Heart left ventricle (tissue), 16 donors: Measurements from ENCODE around the gene TTLL9. TPM values are rescaled to one million over a fixed set of nuclear protein-coding genes. Genes with fewer than 3 reads are reported as not detected.

ENCODE experiments used
- ATAC-seq, 4 donors: fragments of 200-7000 bp; cut with Tn5 transposase; one replicate each; pipeline ENCODE4 v1.9.1; 2020 to 2022; ENCODE audit warnings: moderate library complexity in 4 of 4, mild to moderate bottlenecking in 3 of 4, moderate number of reproducible peaks in 1 of 4
- DNase-seq, 5 donors: peaks; one replicate each; pipeline ENCODE4 v3.0.0-alpha.2; 2020
- H3K27ac ChIP-seq, 12 donors: fragments of 200-600 bp; sonication (generic) in 4 of 12; one replicate each; pipeline versions ENCODE4 v1.5.0 to v1.8.0; 2016 to 2022; ENCODE audit warnings: mild to moderate bottlenecking in 2 of 12
- H3K27me3 ChIP-seq, 9 donors: fragments of 200-600 bp; sonication (generic) in 2 of 9; one replicate each; pipeline versions ENCODE4 v1.5.1 to v1.8.0; 2016 to 2022; ENCODE audit warnings: mild to moderate bottlenecking in 3 of 9
- H3K36me3 ChIP-seq, 9 donors: fragments of 200-600 bp; sonication (generic) in 2 of 9; one replicate each; pipeline versions ENCODE4 v1.5.0 to v1.8.0; 2018 to 2022; ENCODE audit warnings: mild to moderate bottlenecking in 2 of 9
- H3K4me1 ChIP-seq, 12 donors: fragments of 200-600 bp; sonication (generic) in 4 of 12; one replicate each; pipeline versions ENCODE4 v1.5.0 to v1.8.0; 2016 to 2022; ENCODE audit warnings: mild to moderate bottlenecking in 3 of 12
- H3K4me3 ChIP-seq, 12 donors: fragments of 200-600 bp; sonication (generic) in 4 of 12; one replicate each; pipeline versions ENCODE4 v1.5.0 to v1.8.0; 2017 to 2022; ENCODE audit warnings: mild to moderate bottlenecking in 9 of 12, moderate library complexity in 4 of 12
- H3K9me3 ChIP-seq, 12 donors: fragments of 200-600 bp; sonication (generic) in 4 of 12; one replicate each; pipeline versions ENCODE4 v1.5.0 to v1.8.0; 2016 to 2022; ENCODE audit warnings: mild to moderate bottlenecking in 1 of 12
- POLR2A ChIP-seq, 2 donors: fragments of 450-650 bp; IDR thresholded peaks; one replicate each; pipeline ENCODE4 v1.6.1; 2017; ENCODE audit warnings: antibody characterized with exemption in 2 of 2, mild to moderate bottlenecking in 2 of 2, moderate library complexity in 2 of 2
- WGBS, 4 donors: extraction: QIAGEN DNeasy Blood & Tissue Kit in 2 of 4; methylation state at CpG; one replicate each; pipeline versions ENCODE4 v1.1.5 to v1.1.7; 2013 to 2018; 5-methylcytosine and 5-hydroxymethylcytosine counted together
- intact Hi-C, 10 donors: fragments of 100-400 bp; cut with DNase I; formaldehyde crosslinking; loops; one replicate each; pipeline versions ENCODE4 v1.11.1 to v1.14.2; 2022
- polyA plus RNA-seq, 2 donors: library from polyadenylated mRNA; stranded (reverse); fragments of 200-250 nt; gene quantifications; one replicate each; pipeline ENCODE4 v1.2.3, GENCODE V29; 2013
- total RNA-seq, 9 donors: library from RNA; depleted of rRNA in 2 of 9; stranded (reverse); fragments of >200 nt in 2 of 9; fragmentation: NEBNext Ultra II Directional in 3 of 9; extraction: Animal tissue kit (Norgen Biotek cat#: 25700) in 3 of 9; gene quantifications; one replicate each; pipeline versions ENCODE4 v1.1.0 to v1.2.4, GENCODE V29; 2016 to 2023
- TF ChIP-seq, protein P1 (sequence below), 12 donors: fragments of 200-600 bp; sonication (generic) in 4 of 12; IDR thresholded peaks; one replicate each; pipeline versions ENCODE4 v1.5.0 to v1.8.0; 2018 to 2022; ENCODE audit warnings: antibody characterized with exemption in 12 of 12, mild to moderate bottlenecking in 5 of 12
- donor health status: ischemic (EF 13 %, LVEDD 7.1; RV severe dilation, severe dysfunction).
- donor health status: healthy with polysubstance abuse.
- donor health status: DM: no; HTN: yes; CAD: no.
- donor health status: DM: no; HTN: no; CAD: no.
- donor health status: ischemic (EF 25% LVEDD 6.9; RV normal size, moderate dysfunction).
- donor health status: ischemic (EF 25% LVEDD 5.7; RV mildly dilated, moderate dysfunction).
- donor health status: healthy.
- donor health status: DM: yes; HTN: yes; CAD: no.
- donor health status: ischemic (EF 35%, LVEDD 5.7; RV mildly dilated, moderate dysfunction).
- donor health status: nonischemic (EF 11% LVEDD 7.7; RV severe dilation, severe dysfunction).
- donor health status: DM: yes; HTN: yes; CAD: no.
- donor health status: PGD.
- donor health status: ischemic (EF 29% LVEDD 5.4; RV normal size, mild dysfunction).
- donor health status: nonischemic (EF 23%, LVEDD 6.1; RV moderate dilation, normal function).

Gene TTLL9
- total and polyA plus RNA-seq, 11 donors = not detected

DNA sequence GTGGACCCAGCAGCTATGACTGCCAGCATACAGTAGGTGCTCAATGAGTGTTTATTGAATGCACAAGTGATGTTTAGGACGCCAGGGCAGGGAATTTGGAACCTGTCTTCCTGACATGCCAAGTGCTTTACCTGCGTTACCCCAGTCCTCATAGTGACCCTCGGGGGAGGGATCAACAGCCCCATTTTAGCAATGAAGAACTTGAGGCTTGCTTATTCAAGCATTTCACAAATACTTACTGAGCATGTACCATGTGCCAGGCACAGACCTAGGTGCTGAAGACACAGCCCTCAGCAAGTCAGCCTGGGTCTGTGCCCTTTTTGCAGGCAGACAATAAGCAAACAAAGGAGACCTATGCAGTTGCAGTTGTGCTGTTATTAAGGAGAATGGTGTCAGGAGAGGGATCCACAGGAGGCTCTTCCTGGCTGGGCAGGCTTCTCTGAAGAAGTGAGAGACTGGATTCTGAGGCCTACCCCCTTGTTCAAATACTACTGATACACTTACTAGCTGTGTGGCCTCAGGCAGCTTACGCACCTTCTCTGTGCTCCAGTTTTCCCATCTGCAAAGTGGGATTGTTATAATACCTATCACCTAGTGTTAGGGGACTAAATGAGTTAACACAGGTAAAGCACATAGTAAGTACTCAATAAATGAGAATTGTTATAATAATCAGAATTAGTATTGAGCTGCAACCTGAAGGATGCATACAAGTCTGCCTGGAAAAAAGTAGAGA is 39.8 kb downstream of the TTLL9 start:
- intact Hi-C loops = no loop called here
- no peak for DNase-seq

DNA sequence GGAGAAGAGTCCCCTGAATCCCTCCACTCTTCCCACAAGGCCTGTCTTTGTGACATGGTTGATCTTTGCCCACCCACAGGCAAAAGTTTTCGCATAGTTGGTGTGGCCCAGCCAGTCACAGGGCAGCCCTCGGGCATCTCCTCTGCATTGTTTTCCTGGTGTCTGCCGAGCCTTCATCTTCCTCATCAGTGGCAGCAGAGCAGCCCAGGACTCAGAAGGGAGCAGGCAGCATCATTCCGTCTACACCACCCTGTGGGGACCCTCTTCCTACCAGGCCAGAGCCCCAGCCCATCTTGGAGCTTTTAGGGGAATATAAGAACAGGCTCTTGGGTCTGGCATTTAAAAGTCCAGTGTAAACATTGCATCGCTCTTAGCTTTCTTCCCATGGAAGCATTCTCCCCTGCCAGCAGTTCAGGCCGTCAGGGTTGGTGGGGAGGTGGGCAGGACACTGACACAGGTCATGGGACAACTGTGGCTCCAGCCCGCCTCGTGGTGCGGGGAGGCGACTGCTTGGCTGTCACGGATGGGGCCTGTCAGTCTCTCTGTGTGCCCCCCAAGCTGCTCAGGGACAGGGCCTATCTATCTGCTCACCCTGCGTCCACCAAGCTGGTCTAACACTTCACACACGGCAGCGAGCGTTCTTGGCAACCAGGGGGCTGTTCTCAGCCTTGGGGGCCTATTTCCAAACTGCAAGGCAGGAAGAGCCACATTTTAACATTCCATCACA is 43.2 kb downstream of the TTLL9 start:
- no peaks in the 10 kb centered on the region for H3K9me3 ChIP-seq
- H3K36me3 ChIP-seq = no peaks in the 10 kb centered on the region
- no peaks in the 10 kb centered on the region for H3K4me1 ChIP-seq
- H3K27me3 ChIP-seq = no peaks in the 10 kb centered on the region
- DNase-seq = no peak
- H3K4me3 ChIP-seq = no peak overlapping the region
- TF ChIP-seq POLR2A (IDR thresholded peaks at IDR 0.05) = no peak
- TF ChIP-seq, protein P1, sequence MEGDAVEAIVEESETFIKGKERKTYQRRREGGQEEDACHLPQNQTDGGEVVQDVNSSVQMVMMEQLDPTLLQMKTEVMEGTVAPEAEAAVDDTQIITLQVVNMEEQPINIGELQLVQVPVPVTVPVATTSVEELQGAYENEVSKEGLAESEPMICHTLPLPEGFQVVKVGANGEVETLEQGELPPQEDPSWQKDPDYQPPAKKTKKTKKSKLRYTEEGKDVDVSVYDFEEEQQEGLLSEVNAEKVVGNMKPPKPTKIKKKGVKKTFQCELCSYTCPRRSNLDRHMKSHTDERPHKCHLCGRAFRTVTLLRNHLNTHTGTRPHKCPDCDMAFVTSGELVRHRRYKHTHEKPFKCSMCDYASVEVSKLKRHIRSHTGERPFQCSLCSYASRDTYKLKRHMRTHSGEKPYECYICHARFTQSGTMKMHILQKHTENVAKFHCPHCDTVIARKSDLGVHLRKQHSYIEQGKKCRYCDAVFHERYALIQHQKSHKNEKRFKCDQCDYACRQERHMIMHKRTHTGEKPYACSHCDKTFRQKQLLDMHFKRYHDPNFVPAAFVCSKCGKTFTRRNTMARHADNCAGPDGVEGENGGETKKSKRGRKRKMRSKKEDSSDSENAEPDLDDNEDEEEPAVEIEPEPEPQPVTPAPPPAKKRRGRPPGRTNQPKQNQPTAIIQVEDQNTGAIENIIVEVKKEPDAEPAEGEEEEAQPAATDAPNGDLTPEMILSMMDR (IDR thresholded peaks at IDR 0.05) = no peak
- no peak for ATAC-seq
- intact Hi-C loops = no loop called here
- no peak overlapping the region for H3K27ac ChIP-seq
- WGBS, 4 donors = 80 to 87% (median 82%) methylated on average over 13 to 15 of the region's 15 CpGs

More for the DNA sequence above, 39.8 kb downstream of the TTLL9 start:
- Histone ChIP-seq H3K36me3 (no peaks in the 10 kb centered on the region), H3K4me1 (no peaks in the 10 kb centered on the region), H3K27me3 (no peaks in the 10 kb centered on the region), H3K27ac (no peak overlapping the region), H3K4me3 (no peak overlapping the region), H3K9me3 (no peaks in the 10 kb centered on the region)
- no peak for ATAC-seq
- 72 to 87% (median 81%) methylated on average over 4 of the region's 4 CpGs for WGBS, 4 donors
- TF ChIP-seq, protein P1 (IDR thresholded peaks at IDR 0.05) = no peak
- TF ChIP-seq POLR2A (IDR thresholded peaks at IDR 0.05) = no peak

DNA sequence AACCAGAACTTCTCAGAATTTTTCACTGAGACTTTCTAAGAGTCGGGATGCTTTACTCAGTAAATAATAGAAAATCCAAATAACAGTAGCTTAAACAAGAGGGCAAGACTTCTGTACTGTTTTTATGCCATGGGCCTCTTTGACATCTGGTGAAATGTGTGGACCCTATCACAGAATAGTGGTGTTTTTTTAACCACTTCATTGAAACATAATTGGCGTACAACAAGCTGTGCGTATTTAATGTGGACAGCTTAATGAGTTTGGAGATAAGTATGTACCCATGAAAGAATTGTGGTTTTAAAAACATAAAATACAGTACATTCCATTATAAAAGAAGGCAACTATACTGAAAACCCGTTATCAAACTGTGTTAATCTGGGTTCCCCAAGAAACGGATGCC is 43.7 kb downstream of the TTLL9 start:
- 84 to 89% (median 86%) methylated on average over 5 of the region's 5 CpGs for WGBS, 4 donors
- no peak overlapping the region for H3K4me3 ChIP-seq
- no peaks in the 10 kb centered on the region for H3K9me3 ChIP-seq
- DNase-seq (no peak), ATAC-seq (no peak)
- H3K4me1 ChIP-seq = no peaks in the 10 kb centered on the region
- intact Hi-C loops = no loop called here
- H3K27ac ChIP-seq = no peak overlapping the region
- no peak for TF ChIP-seq POLR2A (IDR thresholded peaks at IDR 0.05)
- TF ChIP-seq, protein P1 (IDR thresholded peaks at IDR 0.05) = no peak
- H3K36me3 ChIP-seq = no peaks in the 10 kb centered on the region
- no peaks in the 10 kb centered on the region for H3K27me3 ChIP-seq

DNA sequence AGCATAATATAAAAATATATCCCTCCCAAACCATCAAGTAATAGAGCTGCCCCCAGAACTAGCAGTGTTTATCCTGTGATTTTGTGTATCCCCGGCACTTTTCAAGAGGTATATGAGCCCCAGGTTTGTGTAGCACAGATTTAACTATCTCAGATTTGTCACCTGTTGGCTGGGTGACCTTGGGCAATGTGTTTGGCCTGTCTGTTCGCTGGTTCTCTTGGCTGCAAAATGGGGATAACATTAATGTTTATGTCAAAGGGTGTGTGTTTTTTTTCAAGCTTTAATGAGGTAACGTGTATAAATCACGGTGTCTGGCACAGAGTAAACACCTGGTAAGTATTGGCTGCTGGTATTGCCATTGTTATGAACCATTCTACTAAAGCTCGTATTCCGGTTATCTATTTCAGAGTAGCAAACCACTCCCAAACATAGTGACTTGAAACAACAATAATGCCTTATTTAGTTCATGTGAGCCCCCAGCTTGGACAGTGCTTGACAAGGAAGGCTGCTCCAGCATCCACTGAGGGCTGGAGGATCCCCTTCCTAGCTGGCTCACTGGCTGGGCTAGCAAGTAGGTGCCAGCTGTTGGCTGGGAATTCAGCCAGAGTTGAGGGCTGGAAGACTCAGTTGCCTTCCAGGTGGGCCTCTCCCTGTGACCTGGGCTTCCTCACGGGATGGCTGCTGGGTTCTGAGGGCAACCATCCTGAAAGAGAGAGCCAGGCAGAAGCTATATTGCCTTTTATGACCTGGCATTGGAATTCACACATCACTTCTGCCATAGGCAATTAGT is 45.3 kb downstream of the TTLL9 start:
- H3K4me3 ChIP-seq = no peak overlapping the region
- no peak overlapping the region for H3K27ac ChIP-seq
- no peak for TF ChIP-seq POLR2A (IDR thresholded peaks at IDR 0.05)
- TF ChIP-seq, protein P1 (IDR thresholded peaks at IDR 0.05) = no peak
- no peaks in the 10 kb centered on the region for H3K36me3 ChIP-seq
- H3K27me3 ChIP-seq = no peaks in the 10 kb centered on the region
- intact Hi-C loops = no loop called here
- no peaks in the 10 kb centered on the region for H3K4me1 ChIP-seq
- ATAC-seq (no peak), DNase-seq (no peak)
- no peaks in the 10 kb centered on the region for H3K9me3 ChIP-seq
- WGBS, 4 donors = 80 to 89% (median 86%) methylated on average over 7 of the region's 7 CpGs
